ENCODE data around the gene DUS1L.
A peak's percentile ranks its signal among the peaks of the same experiment; 100 is the strongest.

Gene DUS1L

GRCh38 chr17:82100502-82101298 lies 35.1 kb upstream of the DUS1L start:
- no peak for DNase-seq

DNA sequence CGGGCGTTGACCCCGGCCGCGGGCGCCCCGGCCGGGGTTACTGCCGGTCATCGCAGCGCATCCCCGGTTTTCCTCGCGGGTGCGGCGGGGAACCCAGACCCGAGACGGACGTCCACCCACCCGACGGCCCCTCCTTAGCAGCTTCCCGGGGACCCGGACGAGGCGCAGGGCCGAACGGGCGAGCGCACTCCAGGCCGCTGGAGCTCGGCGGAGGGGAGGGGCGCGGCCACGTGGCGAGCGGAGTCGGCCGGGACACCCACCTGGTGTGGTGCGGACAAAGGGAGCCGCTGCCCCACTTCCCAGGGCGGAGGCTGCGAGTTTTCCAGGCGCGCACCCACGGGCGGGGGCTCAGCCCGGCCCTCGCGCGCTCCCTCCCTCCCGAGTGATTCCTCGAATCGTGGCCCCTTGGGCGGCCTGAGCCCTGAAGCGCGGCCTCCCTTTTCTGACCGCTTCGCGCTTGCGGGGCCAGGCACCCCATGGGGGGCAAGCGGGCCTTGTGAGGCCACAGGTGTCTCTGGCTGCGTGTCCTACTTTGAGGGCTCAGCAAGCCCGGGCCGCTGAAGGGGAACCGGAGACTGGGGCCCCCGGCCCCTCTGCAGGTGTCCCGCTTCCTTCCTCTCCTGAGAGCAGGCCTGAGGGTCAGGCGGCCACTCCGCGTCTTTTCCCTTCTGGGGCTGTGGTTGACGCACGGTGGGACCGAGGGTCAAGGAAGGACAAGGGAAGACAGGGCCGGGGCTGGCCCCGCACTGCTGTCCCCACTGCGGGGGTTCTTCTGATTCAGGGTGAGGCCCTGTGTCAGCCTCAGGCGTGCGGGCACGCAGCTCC lies 33.5 kb upstream of the DUS1L start:
- DNase-seq = no peak

- peak; percentile 94 for DNase-seq
Measured at GRCh38 chr17:82098169-82098938, 32.8 kb upstream of the DUS1L start, which contains the start of gene FASN. TSS of gene FASN (minus strand) at chr17:82098236. CDS start at chr17:82096445, 1,791 bp downstream.

DNA sequence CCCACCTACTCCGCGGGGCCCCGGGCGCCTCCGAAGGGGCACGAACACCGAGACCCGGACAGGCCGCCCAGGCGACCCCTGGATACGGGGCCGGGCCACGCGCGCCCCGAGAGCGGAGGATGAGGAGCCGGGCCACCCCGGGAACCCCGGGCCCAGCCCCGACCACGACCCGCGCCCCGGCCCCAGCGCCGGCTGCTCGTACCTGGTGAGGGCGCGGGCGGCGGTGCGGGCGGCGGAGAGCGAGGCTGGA lies 32.2 kb upstream of the DUS1L start:
- DNase-seq = no peak

DNA sequence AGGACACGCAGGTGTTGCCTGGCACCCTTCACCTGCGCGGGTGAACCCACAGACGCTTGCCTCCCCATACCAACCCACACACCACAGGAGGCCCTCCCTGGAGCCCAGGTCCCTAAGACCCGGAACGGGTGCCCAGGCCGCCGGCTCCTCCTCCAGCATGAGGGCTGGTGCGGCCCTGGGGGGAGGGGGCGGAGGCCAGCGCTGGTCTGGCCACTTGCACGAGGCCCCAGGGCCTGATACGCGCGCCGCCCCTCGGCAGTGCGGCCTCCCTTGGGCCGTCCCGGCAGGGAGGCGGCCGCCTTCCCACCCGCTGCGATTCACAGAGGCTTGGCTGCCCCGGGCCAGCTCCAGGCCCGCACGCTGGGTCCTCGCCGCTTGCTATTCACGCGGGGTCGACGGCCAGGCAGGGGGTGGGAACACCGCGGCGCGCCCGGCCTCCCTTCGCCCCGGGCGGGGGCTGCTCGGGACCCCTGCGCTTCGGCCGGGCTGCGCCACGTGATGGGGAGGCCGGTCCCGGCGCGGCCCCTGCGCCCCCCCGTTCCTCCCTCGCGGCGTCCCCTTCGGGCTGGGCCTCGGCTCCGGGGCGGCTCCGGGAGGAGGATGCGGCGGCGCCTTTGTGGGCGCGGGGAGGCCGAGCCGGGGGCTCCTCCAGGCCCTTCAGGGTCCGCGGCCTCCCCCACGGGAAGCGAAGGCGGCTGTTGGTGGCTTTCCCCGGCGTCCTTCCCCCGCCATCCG lies 31.7 kb upstream of the DUS1L start:
- DNase-seq = peak; percentile 35

GRCh38 chr17:82096709-82097183 lies 31.1 kb upstream of the DUS1L start:
- no peak for DNase-seq

- DNase-seq = no peak
Measured at GRCh38 chr17:82095777-82096708, 30.4 kb upstream of the DUS1L start.

DNA sequence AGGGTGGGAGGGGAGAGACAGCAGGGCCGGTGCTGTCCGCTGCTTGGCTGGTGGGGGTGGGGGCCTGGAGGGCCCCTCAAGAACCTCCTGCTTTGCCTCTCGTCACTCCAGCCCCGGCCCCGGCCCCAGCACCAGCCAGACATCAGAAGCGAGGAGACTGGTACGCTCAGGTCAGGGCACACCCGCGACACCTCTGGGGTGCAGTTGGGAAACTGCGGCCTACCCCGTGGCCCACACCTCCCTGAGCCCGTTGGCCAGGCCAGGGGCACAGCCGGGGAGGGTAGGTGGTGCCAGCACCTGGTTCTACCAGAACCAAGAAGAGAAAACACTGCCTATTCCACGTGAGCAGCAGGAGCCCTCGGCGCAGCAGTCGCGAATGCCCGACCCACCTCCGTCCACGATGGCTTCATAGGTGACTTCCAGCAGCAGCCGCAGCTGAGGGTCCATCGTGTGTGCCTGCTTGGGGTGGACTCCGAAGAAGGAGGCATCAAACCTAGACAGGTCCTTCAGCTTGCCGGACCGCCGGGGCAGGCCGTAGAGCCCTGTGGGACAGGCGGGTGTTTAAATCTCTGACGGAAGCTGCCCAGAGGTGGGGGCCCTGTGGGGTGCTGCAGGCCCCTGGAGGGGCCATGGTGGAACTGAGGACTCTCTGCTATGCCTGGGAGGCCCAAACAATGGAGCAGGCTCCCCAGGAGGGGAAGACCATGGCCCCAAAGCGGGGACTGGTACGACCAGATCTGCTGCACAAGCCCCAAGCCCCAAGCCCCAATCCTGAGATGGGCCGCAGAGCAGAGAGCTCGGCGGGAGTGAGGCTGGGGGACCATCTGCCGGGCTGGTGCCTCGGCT lies 29.6 kb upstream of the DUS1L start:
- DNase-seq = no peak

DNA sequence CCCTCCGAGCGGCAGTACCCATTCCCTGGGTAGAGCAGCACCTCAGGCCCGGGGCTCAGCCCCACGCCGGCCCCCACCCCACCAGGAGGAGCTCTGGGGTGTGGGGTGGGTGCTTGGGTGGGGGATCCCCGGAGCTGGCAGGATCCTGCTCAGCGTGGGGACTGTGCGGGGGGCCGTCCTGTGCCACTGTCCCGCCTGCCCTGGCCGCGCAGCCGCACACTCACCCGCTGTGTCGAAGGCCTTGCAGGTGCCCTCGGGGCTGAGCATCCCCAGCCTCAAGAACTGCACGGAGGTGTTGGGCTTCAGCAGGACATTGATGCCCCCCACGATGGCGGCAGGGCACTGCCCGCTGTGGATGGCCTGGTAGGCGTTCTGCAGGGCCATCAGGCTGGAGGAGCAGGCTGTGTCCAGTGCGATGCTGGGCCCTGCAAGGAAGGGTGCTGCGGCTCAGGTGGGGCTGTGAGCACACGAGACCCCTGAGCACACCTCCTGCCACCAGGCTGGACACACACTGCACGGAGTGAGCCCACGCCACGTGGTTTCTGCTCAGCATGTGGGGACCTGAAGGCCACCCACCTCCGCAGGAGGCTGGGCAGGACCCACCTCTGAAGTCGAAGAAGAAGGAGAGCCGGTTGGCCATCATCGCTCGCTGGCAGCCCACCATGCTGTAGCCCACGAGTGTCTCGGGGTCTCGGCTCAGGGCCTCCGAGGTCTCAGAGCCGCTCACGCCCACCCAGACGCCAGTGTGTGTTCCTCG lies 27.6 kb upstream of the DUS1L start:
- DNase-seq = no peak

DNA sequence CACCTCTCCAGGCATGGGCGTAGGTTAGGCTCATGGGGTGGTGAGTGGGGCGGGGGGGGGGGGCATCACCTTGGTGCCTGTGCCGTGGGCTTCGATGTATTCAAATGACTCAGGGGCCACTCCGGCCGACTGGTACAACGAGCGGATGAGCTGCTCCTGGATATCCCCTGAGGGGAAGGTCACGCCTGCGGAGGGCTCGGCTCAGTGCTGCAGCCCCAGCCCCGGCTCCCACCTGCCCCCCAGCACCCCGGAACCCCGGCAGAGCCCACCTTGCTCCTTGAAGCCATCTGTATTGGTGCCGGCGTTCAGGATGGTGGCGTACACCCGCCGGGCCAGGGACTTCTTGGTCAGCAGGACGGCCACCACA lies 27.0 kb upstream of the DUS1L start:
- no peak for DNase-seq

- DNase-seq = no peak
Measured at GRCh38 chr17:82092094-82092586, 26.5 kb upstream of the DUS1L start.

GRCh38 chr17:82091264-82092066 lies 25.9 kb upstream of the DUS1L start:
- DNase-seq = no peak

DNA sequence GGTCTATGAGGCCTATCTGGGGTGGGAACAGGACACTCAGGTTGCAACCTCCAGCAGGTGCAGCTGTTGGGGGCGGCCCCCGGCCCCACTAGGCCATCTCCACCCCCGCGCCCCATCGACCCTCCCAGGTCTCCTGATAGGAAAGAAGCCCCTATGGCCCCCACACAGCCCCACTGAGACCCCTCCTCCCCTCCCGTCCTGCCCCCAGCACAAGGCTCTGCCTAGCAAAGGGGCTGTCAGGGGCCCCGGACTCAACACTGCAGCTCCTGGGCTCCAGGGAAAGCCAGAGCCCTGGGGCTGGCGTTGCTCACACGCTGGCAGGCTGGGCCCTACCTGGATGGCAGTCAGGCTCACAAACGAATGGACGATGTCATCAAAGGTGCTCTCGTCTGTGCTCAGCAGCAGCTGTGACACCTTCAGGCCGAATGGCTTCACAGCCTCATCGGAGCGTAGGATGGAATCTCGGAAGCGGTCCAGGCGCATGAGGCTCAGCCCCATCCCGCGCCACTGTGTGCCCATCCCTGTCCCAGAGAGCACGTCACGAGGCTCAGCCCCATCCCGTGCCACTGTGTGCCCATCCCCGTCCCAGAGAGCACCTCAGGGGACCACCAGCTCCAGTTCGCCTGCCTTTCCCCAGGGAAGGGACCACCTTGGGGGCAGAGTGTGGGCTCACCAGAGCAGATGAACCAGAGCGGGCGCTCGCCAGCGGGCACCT lies 25.1 kb upstream of the DUS1L start:
- DNase-seq = no peak

- DNase-seq = no peak
Measured at GRCh38 chr17:82089723-82090548, 24.3 kb upstream of the DUS1L start.

- no peak for DNase-seq
Measured at GRCh38 chr17:82088838-82089722, 23.5 kb upstream of the DUS1L start.
